GM23338 (cell line): ENCODE results near the gene GDPD5. TPM values are rescaled to one million over a fixed set of nuclear protein-coding genes. Genes with fewer than 3 reads are reported as not detected.

Source experiments
- ATAC-seq: fragments of 200-7000 bp; cut with Tn5 transposase; 3 replicates; pipeline ENCODE4 v1.9.1; 2020
- DNase-seq: peaks from one replicate; pipeline ENCODE4 v3.0.0-alpha.2; 2015; ENCODE audit warnings: low spot score
- H2AFZ ChIP-seq: fragments of 200-600 bp; sonication (generic); 2 replicates; pipeline ENCODE4 v1.8.0; 2016; ENCODE audit warnings: antibody characterized with exemption, mild to moderate bottlenecking, moderate library complexity
- H3F3A ChIP-seq: fragments of 200-600 bp; sonication (generic); replicated peaks from 2 replicates; pipeline ENCODE4 v1.8.0; 2017; ENCODE audit warnings: antibody characterized with exemption, mixed run types, low read depth
- H3K27ac ChIP-seq: fragments of 200-600 bp; sonication (generic); 2 replicates; pipeline ENCODE4 v1.6.1; 2016; ENCODE audit warnings: low read depth
- H3K27me3 ChIP-seq: fragments of 200-600 bp; sonication (generic); 2 replicates; pipeline ENCODE4 v1.8.0; 2016; ENCODE audit warnings: mild to moderate bottlenecking, mixed run types, moderate library complexity; ENCODE audit not compliant: insufficient read depth
- H3K36me3 ChIP-seq: fragments of 200-600 bp; sonication (generic); 2 replicates; pipeline ENCODE4 v1.8.0; 2016; ENCODE audit warnings: mild to moderate bottlenecking; ENCODE audit not compliant: insufficient read depth
- H3K4me1 ChIP-seq: fragments of 200-600 bp; sonication (generic); 2 replicates; pipeline ENCODE4 v1.8.0; 2016; ENCODE audit warnings: mild to moderate bottlenecking, moderate library complexity; ENCODE audit not compliant: insufficient read depth
- H3K4me2 ChIP-seq: fragments of 200-600 bp; sonication (generic); 2 replicates; pipeline ENCODE4 v1.7.1; 2017; ENCODE audit warnings: mixed run types
- H3K4me3 ChIP-seq: fragments of 200-600 bp; sonication (generic); 2 replicates; pipeline ENCODE4 v1.6.1; 2016; ENCODE audit warnings: mixed run types
- H3K79me2 ChIP-seq: fragments of 200-600 bp; sonication (generic); replicated peaks from 2 replicates; pipeline ENCODE4 v1.8.0; 2017; ENCODE audit warnings: mild to moderate bottlenecking; ENCODE audit not compliant: insufficient read depth
- H3K9me2 ChIP-seq: fragments of 200-600 bp; sonication (generic); 2 replicates; pipeline ENCODE4 v1.8.0; 2017; ENCODE audit not compliant: insufficient read depth
- H4K20me1 ChIP-seq: fragments of 200-600 bp; sonication (generic); replicated peaks from 2 replicates; pipeline ENCODE4 v1.8.0; 2017; ENCODE audit warnings: mild to moderate bottlenecking; ENCODE audit not compliant: insufficient read depth
- H3K27ac Mint-ChIP-seq: 2 replicates; pipeline ENCODE4 v1.8.0; 2020; ENCODE audit warnings: inconsistent platforms, mild to moderate bottlenecking, moderate library complexity, mixed read lengths
- H3K27me3 Mint-ChIP-seq: 3 replicates; pipeline ENCODE4 v1.8.0; 2022; ENCODE audit warnings: low read depth, mild to moderate bottlenecking, moderate library complexity, mixed read lengths, inconsistent platforms; ENCODE audit not compliant: insufficient read depth, poor library complexity
- H3K36me3 Mint-ChIP-seq: 3 replicates; pipeline ENCODE4 v1.8.0; 2021; ENCODE audit warnings: low read depth, mild to moderate bottlenecking, inconsistent platforms, moderate library complexity, mixed read lengths
- H3K4me1 Mint-ChIP-seq: 3 replicates; pipeline ENCODE4 v1.8.0; 2020; ENCODE audit warnings: mild to moderate bottlenecking, inconsistent platforms, mixed read lengths
- H3K4me3 Mint-ChIP-seq: 3 replicates; pipeline ENCODE4 v1.8.0; 2021; ENCODE audit warnings: moderate library complexity, mild to moderate bottlenecking, inconsistent platforms, mixed read lengths
- H3K9me3 Mint-ChIP-seq: 3 replicates; pipeline ENCODE4 v1.8.0; 2020; ENCODE audit warnings: moderate library complexity, mild to moderate bottlenecking, inconsistent platforms, mixed read lengths
- ETS1 ChIP-seq: IDR thresholded peaks from 2 replicates; pipeline ENCODE4 v1.6.1; 2016; ENCODE audit warnings: antibody characterized with exemption
- EZH2phosphoT487 ChIP-seq: fragments of 200-600 bp; sonication (generic); IDR thresholded peaks from one replicate; pipeline ENCODE4 v1.8.1; 2018; ENCODE audit warnings: antibody characterized with exemption; ENCODE audit not compliant: unreplicated experiment
- NANOG ChIP-seq: IDR thresholded peaks from 2 replicates; pipeline ENCODE4 v1.6.1; 2016; ENCODE audit warnings: antibody characterized with exemption, borderline replicate concordance
- POLR2AphosphoS5 ChIP-seq: IDR thresholded peaks from 2 replicates; pipeline ENCODE4 v1.6.1; 2016; ENCODE audit warnings: antibody characterized with exemption, low read depth
- ZNF462 ChIP-seq: fragments of 250-450 bp; sonication (Bioruptor Pico); IDR thresholded peaks from 2 replicates; pipeline ENCODE4 v1.5.0; 2020; ENCODE audit warnings: mild to moderate bottlenecking, moderate library complexity
- polyA plus RNA-seq: library from polyadenylated mRNA; unstranded; fragments of >200 nt; fragmentation: Nextera tagmentation; extraction: Ambion mirVana; gene quantifications from 2 replicates; pipeline ENCODE4 v1.2.1, GENCODE V29; 2016
- total RNA-seq: library from RNA; depleted of rRNA; stranded (reverse); fragments of >200 nt; shearing (Covaris generic); gene quantifications from 2 replicates; pipeline ENCODE4 v1.2.3, GENCODE V29; 2014

Gene GDPD5
- total and polyA plus RNA-seq, 2 experiments from 2014 or later, result 1.6 to 4.9 TPM

GRCh38 chr11:75402002-75402773 is 123.6 kb downstream of the GDPD5 start (continued):
- TF ChIP-seq ZNF462 (CRISPR knock-in tag) (no peak), POLR2AphosphoS5 (no peak; the same call in 1 of the 2 replicates)

GRCh38 chr11:75400146-75400865 is 125.4 kb downstream of the GDPD5 start:
- H3K27me3 ChIP-seq, result no peaks in the 10 kb centered on the region
- no peak overlapping the region for H2AFZ ChIP-seq
- H3K36me3 ChIP-seq, result peaks cover 48% of the 10 kb centered on the region
- peak overlapping the region; percentile 88 for H3K4me3 ChIP-seq
- peak overlapping the region; percentile 98 for H3K4me3 Mint-ChIP-seq
- DNase-seq (no peak), ATAC-seq (peak; percentile 6)
- peaks cover 60% of the 10 kb centered on the region for H3K79me2 ChIP-seq
- peaks cover 45% of the 10 kb centered on the region for H4K20me1 ChIP-seq
- peak overlapping the region; percentile 75 for H3K27ac ChIP-seq
- no peaks in the 10 kb centered on the region; the same call in 1 of the 3 replicates for H3K9me3 Mint-ChIP-seq
- peaks cover 44% of the 10 kb centered on the region for H3F3A ChIP-seq
- peak overlapping the region; percentile 93 for H3K4me2 ChIP-seq
- H3K27ac Mint-ChIP-seq, result peak overlapping the region; percentile 99
- H3K4me1 Mint-ChIP-seq, result peaks cover 40% of the 10 kb centered on the region
- no peaks in the 10 kb centered on the region for H3K9me2 ChIP-seq
- peaks cover 61% of the 10 kb centered on the region for H3K36me3 Mint-ChIP-seq
- peaks cover 8% of the 10 kb centered on the region for H3K27me3 Mint-ChIP-seq
- peaks cover 29% of the 10 kb centered on the region for H3K4me1 ChIP-seq
- no peak for TF ChIP-seq ETS1
- no peak for TF ChIP-seq NANOG
- TF ChIP-seq ZNF462 (CRISPR knock-in tag), result no peak
- no peak for TF ChIP-seq EZH2phosphoT487
